T-helper 9 cell (primary cell): ENCODE results near the gene HM13.
"Not testable (repeated sequence)": the region's sequence is repeated elsewhere in the genome, so short reads cannot be mapped to it uniquely, and the experiment has no call there.

ENCODE experiments used
- DNase-seq: peaks from one replicate; pipeline ENCODE4 v3.0.0-alpha.2; 2020

The HM13 gene

GRCh38 chr20:31593221-31594001, 79.2 kb downstream of the HM13 start:
- DNase-seq = no peak

DNA sequence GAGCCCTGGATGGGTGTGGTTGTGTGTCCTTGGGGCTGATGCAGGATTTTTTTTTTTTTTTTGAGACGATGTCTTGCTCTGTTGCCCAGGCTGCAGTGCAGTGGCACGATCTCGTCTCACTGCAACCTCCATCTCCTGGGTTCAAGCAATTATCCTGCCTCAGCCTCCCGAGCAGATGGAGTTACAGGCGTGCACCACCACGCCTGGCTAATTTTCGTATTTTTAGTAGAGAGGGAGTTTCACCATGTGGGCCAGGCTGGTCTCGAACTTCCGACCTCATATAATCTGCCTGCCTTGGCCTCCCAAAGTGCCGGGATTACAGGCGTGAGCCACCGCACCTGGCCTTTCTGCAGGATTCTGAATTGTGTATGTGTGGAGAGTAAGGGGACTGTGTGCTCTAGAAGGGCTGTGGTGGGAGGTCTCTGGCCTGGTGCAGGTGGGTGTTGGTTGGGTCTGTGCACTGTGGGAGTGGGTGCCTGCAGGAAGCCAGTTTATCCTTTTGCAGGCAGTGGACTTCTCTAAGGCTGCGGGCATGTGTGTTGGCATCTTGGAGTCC, 79.8 kb downstream of the HM13 start:
- no peak for DNase-seq

GRCh38 chr20:31594558-31595379, 80.5 kb downstream of the HM13 start:
- no peak for DNase-seq

- no peak for DNase-seq
Observed at GRCh38 chr20:31595380-31595653, 81.1 kb downstream of the HM13 start.

GRCh38 chr20:31595654-31596411, 81.6 kb downstream of the HM13 start:
- DNase-seq = no peak

- DNase-seq = not testable (repeated sequence)
Observed at GRCh38 chr20:31596412-31596715, 82.1 kb downstream of the HM13 start.

DNA sequence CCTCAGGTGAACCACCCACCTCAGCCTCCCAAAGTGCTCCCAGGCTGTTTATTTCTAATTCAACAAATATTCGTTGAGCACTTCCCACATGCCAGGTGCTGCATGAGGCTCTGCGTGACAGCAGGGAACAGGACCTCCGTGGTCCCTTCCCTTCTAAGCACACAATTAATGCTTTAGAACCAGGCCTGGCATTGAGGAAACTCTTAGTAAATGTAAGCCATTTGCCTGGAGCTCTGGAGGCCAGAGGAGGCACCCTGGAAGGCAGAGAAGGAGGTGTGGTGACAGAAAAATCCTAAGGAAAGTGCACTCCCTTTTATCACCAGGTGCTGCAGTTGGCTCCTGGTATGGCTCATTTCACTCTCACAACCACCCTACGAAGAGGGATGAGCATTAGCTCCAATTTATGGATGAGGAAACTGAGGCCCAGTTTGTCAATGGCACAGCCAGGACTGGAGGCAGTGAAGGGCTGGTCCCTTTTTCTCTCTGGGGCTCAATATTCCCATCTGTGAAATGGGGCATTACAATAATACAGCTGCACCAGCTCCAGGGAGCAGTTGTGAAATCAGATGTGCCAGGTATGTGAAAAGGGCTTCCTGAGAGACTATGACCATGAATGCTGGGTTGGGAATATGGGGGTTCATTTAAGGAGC, 82.7 kb downstream of the HM13 start:
- DNase-seq = no peak

- DNase-seq = no peak
Observed at GRCh38 chr20:31597481-31597855, 83.2 kb downstream of the HM13 start.

DNA sequence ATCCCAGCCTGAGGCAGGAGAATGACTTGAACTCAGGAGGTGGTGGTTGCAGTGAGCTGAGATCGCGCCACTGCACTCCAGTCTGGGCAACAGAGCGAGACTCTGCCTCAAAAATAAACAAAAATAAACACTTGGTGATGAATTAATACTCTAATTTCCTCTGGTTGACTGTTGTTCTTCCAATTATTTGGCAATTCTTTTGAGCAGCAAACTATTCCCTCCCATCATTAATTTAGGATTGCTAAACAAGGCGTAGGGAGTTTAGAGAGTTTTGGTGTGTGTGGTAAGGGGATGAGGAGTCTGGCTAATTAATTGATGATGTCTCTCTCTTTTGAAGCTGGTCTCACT, 88.2 kb downstream of the HM13 start:
- no peak for DNase-seq

GRCh38 chr20:31602779-31603441, 88.7 kb downstream of the HM13 start:
- no peak for DNase-seq

GRCh38 chr20:31603822-31604566, 89.8 kb downstream of the HM13 start:
- DNase-seq = peak; percentile 78

DNA sequence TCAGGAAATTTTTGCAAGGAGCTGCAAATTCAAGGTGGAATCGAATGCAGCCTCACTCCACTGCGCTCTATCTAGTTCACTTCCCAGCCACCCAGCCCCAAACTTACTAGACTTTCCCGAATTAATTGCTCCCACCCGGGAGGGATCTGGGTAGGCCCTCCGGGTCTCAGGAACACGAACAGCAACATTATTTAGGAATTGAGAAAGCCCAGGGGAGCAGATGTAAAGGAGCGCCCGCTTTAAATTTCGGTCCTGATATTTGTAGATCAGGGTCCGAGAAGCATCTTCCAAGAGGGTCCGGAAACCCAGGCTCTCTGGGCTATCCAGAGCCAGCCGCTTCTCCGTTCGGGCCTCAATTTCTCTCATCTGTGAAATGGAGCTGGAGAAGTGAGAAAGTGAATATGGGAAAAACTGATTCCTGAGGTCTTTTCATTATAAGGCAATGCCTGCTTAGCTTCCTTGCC, 90.4 kb downstream of the HM13 start:
- no peak for DNase-seq

GRCh38 chr20:31605031-31605901, 91.0 kb downstream of the HM13 start, which contains the start of gene ID1:
TSS of gene ID1 (plus strand) at chr20:31605289. CDS start at chr20:31605388, 99 bp downstream.
- DNase-seq = peak; percentile 84

DNA sequence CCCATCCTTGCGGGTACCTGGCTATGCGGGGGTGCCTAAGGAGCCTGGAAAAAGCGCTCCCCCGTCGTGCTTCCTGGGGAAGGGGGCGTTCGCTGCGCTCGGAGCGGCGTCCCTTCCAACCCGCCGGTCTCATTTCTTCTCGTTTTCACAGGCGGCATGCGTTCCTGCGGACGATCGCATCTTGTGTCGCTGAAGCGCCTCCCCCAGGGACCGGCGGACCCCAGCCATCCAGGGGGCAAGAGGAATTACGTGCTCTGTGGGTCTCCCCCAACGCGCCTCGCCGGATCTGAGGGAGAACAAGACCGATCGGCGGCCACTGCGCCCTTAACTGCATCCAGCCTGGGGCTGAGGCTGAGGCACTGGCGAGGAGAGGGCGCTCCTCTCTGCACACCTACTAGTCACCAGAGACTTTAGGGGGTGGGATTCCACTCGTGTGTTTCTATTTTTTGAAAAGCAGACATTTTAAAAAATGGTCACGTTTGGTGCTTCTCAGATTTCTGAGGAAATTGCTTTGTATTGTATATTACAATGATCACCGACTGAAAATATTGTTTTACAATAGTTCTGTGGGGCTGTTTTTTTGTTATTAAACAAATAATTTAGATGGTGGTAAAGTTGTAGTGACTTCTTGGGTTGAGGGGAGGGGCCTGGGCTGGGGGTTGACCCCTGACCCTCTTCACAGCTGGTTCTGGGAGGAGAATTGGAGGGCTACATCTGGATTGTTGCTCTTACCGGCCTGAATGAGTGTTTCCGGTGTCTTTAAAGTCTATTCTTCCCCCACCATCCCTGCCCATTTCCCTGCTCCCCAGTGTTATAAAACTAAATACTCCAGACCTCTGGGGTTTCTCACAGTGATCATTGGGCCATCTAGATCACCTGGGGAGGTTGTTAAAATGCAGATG, 91.9 kb downstream of the HM13 start:
- no peak for DNase-seq

DNA sequence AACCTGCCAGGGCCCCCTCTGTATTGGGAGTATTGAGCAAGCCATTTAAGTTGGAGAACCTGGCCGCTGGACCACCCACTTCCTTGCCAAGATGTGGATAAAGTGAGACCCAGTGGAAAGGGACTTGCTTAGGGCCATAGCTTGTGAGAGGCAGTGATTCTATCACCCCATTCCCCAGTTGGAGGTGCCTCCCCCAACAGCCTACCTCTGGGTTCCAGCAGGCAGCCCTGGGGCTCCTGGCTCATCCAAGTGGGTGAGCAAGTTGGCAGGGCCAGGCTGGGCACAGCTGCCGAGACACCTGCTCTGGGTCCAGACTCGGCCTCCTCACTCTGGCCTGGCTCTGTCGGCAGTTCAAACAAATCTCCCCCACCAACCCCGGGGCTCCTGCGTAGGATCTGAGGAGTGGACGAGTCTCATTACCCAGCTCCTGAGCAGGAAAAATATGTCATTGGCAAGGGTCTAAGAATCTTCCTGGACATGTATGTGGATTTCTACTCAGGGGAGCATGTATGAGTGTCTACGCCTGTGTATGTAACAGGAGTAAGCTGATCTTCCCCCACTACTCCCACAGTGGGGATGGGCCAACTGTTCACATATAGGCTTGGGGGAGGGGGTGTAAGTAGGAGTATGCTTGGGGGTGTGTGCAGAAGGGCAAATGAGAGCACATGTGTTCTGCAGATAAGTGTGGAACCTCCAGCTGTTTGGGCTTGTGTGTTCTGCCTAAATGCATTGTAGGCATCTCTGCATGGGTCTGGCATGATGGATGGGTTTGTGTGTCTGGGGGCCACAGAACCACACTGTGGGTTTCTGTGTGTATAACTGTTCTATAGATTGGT, 92.8 kb downstream of the HM13 start:
- no peak for DNase-seq

- no peak for DNase-seq
Observed at GRCh38 chr20:31607640-31608250, 93.5 kb downstream of the HM13 start.

GRCh38 chr20:31608251-31608945, 94.2 kb downstream of the HM13 start:
- DNase-seq = no peak
